HepG2 (cell line): ENCODE data around the gene TMA7B. TPM values are rescaled to one million over a fixed set of nuclear protein-coding genes. Genes with fewer than 3 reads are reported as not detected.

Experiments
- ATAC-seq: fragments of 200-7000 bp; cut with Tn5 transposase; 3 replicates; pipeline ENCODE4 v1.9.1; 2020; ENCODE audit warnings: mild to moderate bottlenecking, moderate library complexity
- BruUV-seq: library from RNA; stranded (reverse); fragments of 400-500 nt; replicated peaks from 2 replicates; lab custom pipeline; 2021; lab: Mats Ljungman, UMichigan
- CTCF ChIA-PET: fragments of 300-600 bp; formaldehyde crosslinking; extraction: SDS; loops from one replicate; lab custom pipeline; 2021; ENCODE audit warnings: low total read pairs, inconsistent platforms, low intra/inter-chr PET ratio; lab: Yijun Ruan, JAX
- POLR2A ChIA-PET: fragments of 350-600 bp; sonication (Branson Sonifier 250); formaldehyde crosslinking; loops from one replicate; lab custom pipeline; 2020; ENCODE audit warnings: antibody characterized with exemption, inconsistent platforms; lab: Yijun Ruan, JAX
- DNase-seq: peaks from one replicate; pipeline ENCODE4 v3.0.0-alpha.2; 2015; ENCODE audit warnings: low spot score
- FAIRE-seq: peaks from 3 replicates; lab custom pipeline; 2011; peaks lifted over from hg19 to GRCh38; lab: Jason Lieb, UNC
- H2AFZ ChIP-seq: one replicate; pipeline ENCODE4 v1.6.1; 2011; ENCODE audit warnings: low read length, inconsistent platforms
- H3K27ac ChIP-seq: fragments of 300-600 bp; 3 replicates; pipeline ENCODE4 v1.8.0; 2011; ENCODE audit warnings: mixed run types, mild to moderate bottlenecking, mixed read lengths, low read length, inconsistent platforms; ENCODE audit not compliant: insufficient read depth; ENCODE audit errors: extremely low read length
- H3K27me3 ChIP-seq, 2 experiments: fragments of 200-600 bp in 1 of 2; 2 replicates in 1 of 2; 3 replicates in 1 of 2; pipeline versions ENCODE4 v1.6.0 to v1.8.0; 2011; ENCODE audit warnings: low read length in 2 of 2, mild to moderate bottlenecking in 2 of 2, moderate library complexity in 2 of 2, inconsistent platforms in 1 of 2; ENCODE audit not compliant: insufficient read depth in 2 of 2, control insufficient read depth in 1 of 2
- H3K36me3 ChIP-seq, 2 experiments: fragments of 200-600 bp in 1 of 2; replicated peaks in 1 of 2; 2 replicates in 1 of 2; 3 replicates in 1 of 2; pipeline versions ENCODE4 v1.5.1 to v1.8.0; 2011; ENCODE audit warnings: low read length in 2 of 2, inconsistent platforms in 1 of 2; ENCODE audit not compliant: insufficient read depth in 2 of 2, control insufficient read depth in 1 of 2
- H3K4me1 ChIP-seq: 2 replicates; pipeline ENCODE4 v1.5.1; 2012; ENCODE audit warnings: low read length, inconsistent platforms; ENCODE audit not compliant: insufficient read depth
- H3K4me2 ChIP-seq: 2 replicates; pipeline ENCODE4 v1.6.0; 2011; ENCODE audit warnings: low read depth, low read length, inconsistent platforms
- H3K4me3 ChIP-seq, 3 experiments: fragments of 200-600 bp in 1 of 3; sonication (generic), shearing (Covaris generic) in 1 of 3; replicated peaks in 1 of 3; 2 replicates each; pipeline ENCODE4 v1.5.1; 2011 to 2016; ENCODE audit warnings: low read length in 3 of 3, inconsistent platforms in 2 of 3, low read depth in 2 of 3, mild to moderate bottlenecking in 2 of 3, control low read depth in 1 of 3, mixed read lengths in 1 of 3; ENCODE audit not compliant: insufficient read depth in 1 of 3
- H3K79me2 ChIP-seq: one replicate; pipeline ENCODE4 v1.6.1; 2011; ENCODE audit warnings: low read length, inconsistent platforms; ENCODE audit not compliant: insufficient read depth
- H3K9ac ChIP-seq: 2 replicates; pipeline ENCODE4 v1.6.0; 2011; ENCODE audit warnings: mild to moderate bottlenecking, low read depth, low read length, inconsistent platforms; ENCODE audit not compliant: insufficient read depth
- H3K9me3 ChIP-seq: 2 replicates; pipeline ENCODE4 v1.5.1; 2012; ENCODE audit warnings: mild to moderate bottlenecking, low read length
- H4K20me1 ChIP-seq: 2 replicates; pipeline ENCODE4 v1.6.0; 2011; ENCODE audit warnings: inconsistent platforms, mild to moderate bottlenecking, low read length, moderate library complexity; ENCODE audit not compliant: insufficient read depth
- CENPBD1 ChIP-seq: sonication (generic); formaldehyde crosslinking; IDR thresholded peaks from 2 replicates; pipeline ENCODE4 v1.8.0; 2022; ENCODE audit warnings: missing genetic modification reagents, low read depth, mild to moderate bottlenecking, borderline replicate concordance
- CERS6 ChIP-seq: sonication (generic); formaldehyde crosslinking; IDR thresholded peaks from 2 replicates; pipeline ENCODE4 v1.5.0; 2020; ENCODE audit warnings: missing genetic modification reagents
- CREBL2 ChIP-seq: sonication (generic); formaldehyde crosslinking; IDR thresholded peaks from 2 replicates; pipeline ENCODE4 v1.8.1; 2023; ENCODE audit warnings: missing genetic modification reagents, mild to moderate bottlenecking, borderline replicate concordance
- HHEX ChIP-seq: IDR thresholded peaks from 2 replicates; pipeline ENCODE4 v1.6.1; 2016; ENCODE audit warnings: control low read depth
- ISL2 ChIP-seq: sonication (generic); formaldehyde crosslinking; IDR thresholded peaks from 2 replicates; pipeline ENCODE4 v1.5.0; 2020; ENCODE audit warnings: missing genetic modification reagents
- JARID2 ChIP-seq: sonication (generic); formaldehyde crosslinking; IDR thresholded peaks from 2 replicates; pipeline ENCODE4 v1.8.1; 2023; ENCODE audit warnings: missing genetic modification reagents, inconsistent platforms; ENCODE audit not compliant: insufficient replicate concordance
- KDM5A ChIP-seq: fragments of 200-600 bp; sonication (generic); IDR thresholded peaks from 2 replicates; pipeline ENCODE4 v1.7.0; 2018; ENCODE audit warnings: antibody characterized with exemption, mild to moderate bottlenecking, low read length, borderline replicate concordance
- MYPOP ChIP-seq: sonication (generic); formaldehyde crosslinking; IDR thresholded peaks from 2 replicates; pipeline ENCODE4 v1.8.1; 2023; ENCODE audit warnings: mild to moderate bottlenecking, moderate library complexity, missing genetic modification reagents
- NFAT5 ChIP-seq: sonication (generic); formaldehyde crosslinking; IDR thresholded peaks from 2 replicates; pipeline ENCODE4 v1.4.0; 2020; ENCODE audit warnings: missing genetic modification reagents
- RORA ChIP-seq: sonication (generic); formaldehyde crosslinking; IDR thresholded peaks from 2 replicates; pipeline ENCODE4 v1.5.0; 2020; ENCODE audit warnings: mild to moderate bottlenecking, missing genetic modification reagents, moderate library complexity
- STAT5B ChIP-seq: sonication (generic); formaldehyde crosslinking; IDR thresholded peaks from 2 replicates; pipeline ENCODE4 v1.4.0; 2020; ENCODE audit warnings: missing genetic modification reagents
- ZFP36L2 ChIP-seq: sonication (generic); formaldehyde crosslinking; IDR thresholded peaks from 2 replicates; pipeline ENCODE4 v1.4.0; 2020; ENCODE audit warnings: missing genetic modification reagents
- ZNF121 ChIP-seq: sonication (generic); formaldehyde crosslinking; IDR thresholded peaks from 2 replicates; pipeline ENCODE4 v1.5.0; 2020; ENCODE audit warnings: mild to moderate bottlenecking, missing genetic modification reagents
- ZNF570 ChIP-seq: sonication (generic); formaldehyde crosslinking; IDR thresholded peaks from 2 replicates; pipeline ENCODE4 v1.4.0; 2020; ENCODE audit warnings: mild to moderate bottlenecking, missing genetic modification reagents, borderline replicate concordance
- WGBS: methylation state at CpG from one replicate; pipeline ENCODE4 v1.1.6; 2017; ENCODE audit warnings: low lambda C conversion rate; 5-methylcytosine and 5-hydroxymethylcytosine counted together
- in situ Hi-C: cut with HindIII; loops from 2 replicates; pipeline ENCODE4 v1.10.0; 2017; ENCODE audit warnings: low pct_unique_long_range_greater_than_20kb; ENCODE audit not compliant: extremely low pct_ligation_motif_present
- intact Hi-C: fragments of 100-400 bp; cut with micrococcal nuclease; formaldehyde crosslinking; loops from one replicate; pipeline ENCODE4 v1.10.0; 2022; ENCODE audit not compliant: unreplicated experiment
- polyA plus RNA-seq, 8 experiments: library from polyadenylated mRNA; depleted of rRNA in 3 of 8; stranded (reverse) in 7 of 8; unstranded in 1 of 8; fragments of >200 nt; fragmentation: Illumina TruSeq in 4 of 8; extraction: Trizol in 4 of 8; gene quantifications; 2 replicates each; pipeline versions ENCODE4 v1.2.1 to v1.2.3, GENCODE V29; 2011 to 2016; ENCODE audit warnings: low read depth in 4 of 8, missing spikeins in 1 of 8, mixed read lengths in 1 of 8; ENCODE audit not compliant: insufficient read depth in 1 of 8
- total RNA-seq, 5 experiments: library from RNA; depleted of rRNA; stranded (reverse); fragments of >200 nt; fragmentation: Illumina TruSeq; extraction: Trizol; gene quantifications; 2 replicates each; pipeline ENCODE4 v1.2.3, GENCODE V29; 2016; ENCODE audit warnings: low read depth in 1 of 5

TMA7B gene
- total and polyA plus RNA-seq, 2 of the 13 experiments (the other 11 are each of a cell fraction or from before 2014, with no cell fraction given), result not detected

- Histone ChIP-seq H3K27ac (no peak overlapping the region), H3K79me2 (no peaks in the 10 kb centered on the region), H4K20me1 (no peaks in the 10 kb centered on the region), H3K9ac (no peak overlapping the region), H3K9me3 (no peaks in the 10 kb centered on the region), H3K4me1 (peaks cover 14% of the 10 kb centered on the region; the same call in 1 of the 2 replicates), H2AFZ (no peak overlapping the region), H3K36me3 (no peaks in the 10 kb centered on the region), H3K27me3 (peaks cover 0 to 25% of the 10 kb centered on the region in 2 experiments; a peak in 2 of 5 replicates), H3K4me2 (no peak overlapping the region), H3K4me3 (no peak overlapping the region)
- no peak for FAIRE-seq
- POLR2A ChIA-PET, result no interaction called here
- 55% methylated on average over 9 of the region's 9 CpGs for WGBS
- DNase-seq, result no peak
- no peak for ATAC-seq
- no TSS peak for BruUV-seq
- intact Hi-C loops (no loop called here), in situ Hi-C loops (no loop called here)
- CTCF ChIA-PET, result no interaction called here
- TF ChIP-seq STAT5B (CRISPR knock-in tag) (no peak), RORA (CRISPR knock-in tag) (no peak), HHEX (CRISPR knock-in tag) (no peak), ZNF570 (CRISPR knock-in tag) (no peak), MYPOP (CRISPR knock-in tag) (no peak), NFAT5 (CRISPR knock-in tag) (no peak), ZNF121 (CRISPR knock-in tag) (no peak), CERS6 (CRISPR knock-in tag) (no peak), KDM5A (no peak), ZFP36L2 (CRISPR knock-in tag) (no peak), ISL2 (no peak), JARID2 (CRISPR knock-in tag) (no peak), CREBL2 (no peak), CENPBD1 (CRISPR knock-in tag) (no peak)
Observed at GRCh38 chr22:39940757-39941305, 19.4 kb upstream of the TMA7B start.
